Bone marrow (tissue), 2 donors: ENCODE results near the gene TSHZ2.
"Not testable (repeated sequence)": the region's sequence is repeated elsewhere in the genome, so short reads cannot be mapped to it uniquely, and the experiment has no call there.

ENCODE experiments used
- DNase-seq, 2 donors: peaks; one replicate each; lab custom pipeline; 2025; lab: John Stamatoyannopoulos, UW

TSHZ2 gene

GRCh38 chr20:52996130-52996529, 24.0 kb downstream of the TSHZ2 start:
- no peak for DNase-seq

DNA sequence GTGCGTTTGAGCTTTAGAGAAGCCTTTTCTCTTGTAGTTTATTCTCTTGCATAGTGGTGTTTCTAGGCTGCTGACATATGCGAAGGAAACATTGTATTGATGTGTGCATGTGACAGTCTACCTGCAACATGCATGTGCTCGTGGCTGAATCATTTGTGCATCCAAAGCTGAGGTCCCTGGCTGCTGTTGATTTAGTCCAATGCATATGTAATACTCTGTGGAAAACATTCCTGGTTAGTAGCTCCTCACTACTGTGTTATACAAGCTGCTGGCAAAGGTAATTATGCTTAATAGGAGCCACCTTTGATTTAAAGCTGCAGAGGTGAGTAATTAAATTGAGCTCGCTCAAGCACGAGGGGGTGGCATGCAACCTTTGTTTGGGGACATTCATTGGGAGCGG, 24.5 kb downstream of the TSHZ2 start:
- no peak for DNase-seq

- DNase-seq = no peak
Observed at GRCh38 chr20:52998268-52998667, 26.1 kb downstream of the TSHZ2 start.

- no peak for DNase-seq
Observed at GRCh38 chr20:52999040-52999439, 26.9 kb downstream of the TSHZ2 start.

DNA sequence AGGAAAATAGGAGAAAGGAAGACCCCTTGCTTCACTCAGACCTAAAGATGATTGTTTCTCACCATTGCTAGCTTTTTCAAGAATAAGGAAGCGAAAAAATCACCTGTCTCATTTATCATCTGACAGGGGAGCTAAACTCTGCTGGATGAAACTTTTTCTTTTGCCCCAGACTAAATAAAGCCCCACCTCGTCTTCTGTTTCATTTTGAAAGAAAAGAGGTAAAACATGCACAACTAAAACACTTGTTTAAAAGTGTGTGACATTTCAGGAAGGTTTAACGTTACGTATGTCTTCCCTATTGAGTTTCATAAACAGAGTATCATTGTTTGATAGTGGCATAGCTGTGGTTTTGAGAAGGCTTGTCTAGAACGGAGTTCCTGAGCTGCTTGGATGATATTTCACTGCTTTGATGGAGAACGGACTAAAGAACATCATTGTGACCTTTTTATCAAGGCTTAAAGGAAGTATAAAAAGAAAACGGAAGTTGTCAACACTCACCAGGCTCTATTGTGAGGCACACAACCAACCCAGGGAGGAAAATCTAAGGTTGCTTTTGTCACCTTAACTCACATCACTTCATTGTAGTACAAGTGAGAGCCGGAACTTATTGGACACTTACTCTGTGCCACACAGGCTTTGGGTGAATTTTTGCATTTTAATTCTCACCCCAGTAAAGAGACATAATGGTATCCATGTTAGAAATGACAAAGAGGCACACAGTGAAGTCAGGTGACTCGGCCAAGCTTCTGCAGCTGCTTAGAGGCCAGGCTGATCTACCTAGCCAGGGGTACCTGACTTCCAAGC, 29.5 kb downstream of the TSHZ2 start:
- DNase-seq = no peak

DNA sequence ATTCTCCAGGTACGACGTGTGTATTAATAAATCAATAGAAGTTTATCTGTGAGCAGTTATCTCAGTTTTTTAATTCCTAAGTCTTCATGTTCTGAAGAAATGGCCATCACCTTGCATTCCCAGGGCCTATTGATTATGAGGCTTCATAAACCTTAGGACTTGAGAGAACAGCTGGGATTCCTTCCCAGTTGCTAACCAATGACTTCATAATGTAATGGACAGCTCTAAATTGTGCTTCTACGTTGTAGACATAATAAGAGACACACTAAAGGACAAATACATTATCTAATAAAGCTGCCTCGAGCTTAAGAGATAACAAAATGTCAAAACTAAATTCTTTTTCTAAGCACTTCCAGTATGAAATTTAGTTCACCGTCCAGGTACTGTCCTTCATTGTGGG, 30.6 kb downstream of the TSHZ2 start:
- no peak for DNase-seq

DNA sequence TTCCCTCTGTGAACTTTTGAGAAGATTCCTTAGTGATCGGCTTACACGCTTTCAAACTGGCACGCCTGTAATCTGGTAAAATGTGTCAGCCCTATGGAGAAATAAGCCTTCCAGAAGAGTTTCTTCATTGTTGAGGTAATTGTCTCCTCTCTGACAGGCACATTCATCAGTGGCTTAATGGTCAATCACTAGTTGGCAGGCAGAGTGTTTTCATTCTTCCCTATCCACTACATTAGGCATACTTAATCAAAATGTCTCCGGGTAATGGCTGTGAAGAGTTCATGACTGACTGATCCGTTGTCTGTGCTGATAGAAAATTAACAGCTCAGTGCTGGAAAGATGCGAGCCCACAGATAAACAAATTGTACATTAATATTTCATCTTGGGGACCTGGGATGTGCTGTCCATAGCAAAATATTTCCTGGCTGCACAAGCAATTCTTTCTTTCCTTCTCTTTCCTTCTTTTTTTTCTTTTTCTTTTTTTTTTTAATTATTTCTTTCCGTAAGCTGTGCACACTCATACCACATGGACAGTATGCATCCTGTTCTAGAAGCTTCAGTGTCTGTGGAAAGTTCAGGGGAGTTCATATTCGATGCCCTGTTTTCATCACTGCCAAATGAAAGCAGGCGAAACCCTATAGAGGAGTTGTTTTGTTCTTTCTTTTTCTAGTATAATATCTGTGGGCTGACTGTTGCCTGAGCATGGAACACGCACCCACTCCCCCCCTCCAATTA, 31.4 kb downstream of the TSHZ2 start:
- DNase-seq = no peak

DNA sequence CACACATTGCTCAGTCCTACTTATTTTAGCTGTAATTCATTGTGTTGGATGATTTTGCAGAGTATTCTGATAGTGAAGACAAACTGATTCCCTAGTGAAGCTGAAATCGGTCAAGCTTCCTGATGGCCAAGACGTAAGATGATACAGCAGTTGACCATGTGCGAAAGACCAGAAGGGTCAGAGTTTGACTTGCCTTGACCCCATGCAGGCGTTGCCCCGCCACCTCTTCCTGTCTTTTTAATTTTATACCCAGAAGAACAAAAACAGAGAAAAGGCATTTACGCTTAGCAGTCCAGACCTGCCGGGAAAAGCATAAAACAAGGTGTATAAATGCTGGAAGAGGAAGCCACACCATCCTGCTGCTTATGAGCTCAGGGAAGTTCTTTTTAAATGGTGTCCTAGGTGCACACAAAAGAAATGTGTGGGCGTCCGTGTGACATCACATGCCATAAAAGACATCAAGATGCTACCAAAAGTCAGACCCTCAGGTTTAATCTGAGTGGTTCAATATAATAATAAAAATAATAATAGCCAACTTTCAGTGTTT, 32.2 kb downstream of the TSHZ2 start:
- no peak for DNase-seq

DNA sequence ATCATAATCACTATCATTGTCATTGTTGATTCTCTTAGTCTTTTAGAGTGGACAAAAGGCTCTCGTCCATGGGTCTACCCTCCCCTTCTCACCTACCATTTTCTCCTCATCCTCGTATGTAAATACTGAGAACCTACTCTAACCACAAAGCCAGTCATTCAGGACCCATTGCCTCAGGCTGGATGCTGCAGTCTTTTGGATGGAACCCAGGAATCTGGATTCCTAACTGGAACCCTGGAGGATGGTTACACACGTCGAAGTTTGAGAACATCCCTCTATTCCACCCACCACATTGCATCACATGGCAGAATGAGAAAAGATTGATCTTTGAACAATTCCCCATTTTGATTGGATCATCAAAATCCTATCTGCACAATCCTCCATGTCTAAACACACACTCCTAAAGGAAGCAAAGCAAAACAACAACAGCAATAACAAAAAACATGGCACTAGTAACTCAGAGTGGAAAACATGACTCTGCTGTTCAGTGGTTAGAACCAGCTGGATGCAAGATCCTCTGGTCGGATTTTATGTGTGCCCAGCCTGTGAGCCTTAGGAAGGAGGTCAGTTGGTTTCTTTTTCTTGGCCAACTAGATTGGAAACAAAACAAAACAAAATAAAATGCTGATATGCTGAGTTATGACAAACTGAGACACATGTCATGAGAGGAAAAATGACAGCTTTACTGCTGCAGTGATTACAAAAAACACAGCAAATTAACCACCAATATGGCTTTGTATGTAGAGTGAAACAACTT, 38.0 kb downstream of the TSHZ2 start:
- no peak for DNase-seq

DNA sequence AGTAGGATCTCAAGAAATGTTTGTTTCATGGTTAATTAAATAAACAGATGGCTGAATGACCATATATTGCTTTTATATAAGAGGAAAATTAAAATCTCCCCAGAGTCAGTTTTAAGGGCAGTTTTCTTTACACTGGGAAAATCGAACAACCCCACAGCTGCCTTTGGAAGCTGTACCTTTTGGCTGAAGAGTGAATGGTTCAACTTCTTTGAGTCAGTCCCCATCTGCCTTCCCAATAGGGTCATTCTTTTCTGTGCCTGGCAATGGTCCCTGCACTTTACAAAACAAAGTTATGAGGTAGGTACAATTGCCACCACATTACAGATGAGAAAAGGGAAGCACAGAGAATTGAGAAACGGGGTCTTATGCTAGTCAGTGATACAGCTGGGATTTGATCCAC, 39.5 kb downstream of the TSHZ2 start:
- DNase-seq = no peak

- no peak for DNase-seq
Observed at GRCh38 chr20:53013183-53013582, 41.0 kb downstream of the TSHZ2 start.

DNA sequence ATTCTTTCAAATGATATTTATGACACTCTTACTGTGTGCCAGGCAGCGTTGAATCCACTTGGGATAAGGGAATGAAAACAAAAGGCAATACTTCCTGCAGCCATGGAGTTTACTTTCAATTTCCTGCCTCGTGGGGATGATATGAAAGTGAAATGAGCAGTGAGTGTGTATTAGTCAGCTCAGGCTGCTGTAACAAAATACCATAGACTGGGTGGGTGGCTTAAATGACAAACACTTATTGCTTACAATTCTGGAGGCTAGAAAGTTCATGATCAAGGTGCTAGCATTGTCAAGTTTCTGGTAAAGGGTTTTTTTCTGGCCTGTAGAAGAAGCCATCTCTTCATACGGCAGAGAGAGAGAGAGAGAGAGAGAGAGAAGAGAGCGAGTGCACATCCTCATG, 41.7 kb downstream of the TSHZ2 start:
- DNase-seq = no peak

DNA sequence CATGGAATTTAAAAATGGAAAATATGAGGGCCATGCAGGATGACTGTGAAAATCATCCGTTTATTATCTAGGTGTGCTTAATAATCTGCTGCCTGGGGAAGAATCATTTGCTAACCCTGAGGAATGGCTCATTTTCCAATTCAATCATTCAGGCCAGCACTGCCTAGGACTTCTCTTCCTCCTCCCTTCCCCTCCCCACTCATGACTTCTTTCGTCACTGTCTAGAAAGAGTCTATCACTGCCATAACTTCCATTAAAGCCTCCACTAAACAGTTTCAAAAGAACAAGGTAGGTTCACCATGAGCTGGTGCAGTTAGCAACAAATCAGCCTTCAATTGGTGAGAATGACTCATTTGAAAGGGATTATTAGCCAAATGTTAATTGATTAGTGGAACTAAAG, 43.9 kb downstream of the TSHZ2 start:
- DNase-seq = no peak

DNA sequence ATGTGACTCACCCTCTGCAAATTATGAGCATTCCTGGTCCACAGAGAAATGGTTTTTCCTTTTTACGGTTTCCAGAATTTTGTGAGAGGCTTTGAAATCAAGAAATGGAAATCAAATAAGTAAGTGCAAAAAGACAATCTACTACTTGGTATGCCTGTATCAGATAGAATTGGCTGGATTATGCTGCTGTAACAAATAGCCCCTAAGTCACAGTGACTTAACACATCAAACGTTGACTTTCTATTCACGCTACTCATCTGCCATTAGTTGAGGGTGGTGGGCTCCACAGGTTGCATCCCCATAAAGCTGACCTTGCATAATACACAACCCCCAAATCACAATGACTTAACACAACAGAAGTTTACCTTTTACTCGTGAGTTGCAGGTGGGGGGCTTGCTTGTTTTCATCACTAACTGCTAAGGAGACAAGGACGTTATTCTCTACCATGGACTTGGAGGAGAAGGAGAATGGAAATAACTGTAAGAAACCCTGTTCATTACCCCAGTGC, 44.4 kb downstream of the TSHZ2 start:
- no peak for DNase-seq

DNA sequence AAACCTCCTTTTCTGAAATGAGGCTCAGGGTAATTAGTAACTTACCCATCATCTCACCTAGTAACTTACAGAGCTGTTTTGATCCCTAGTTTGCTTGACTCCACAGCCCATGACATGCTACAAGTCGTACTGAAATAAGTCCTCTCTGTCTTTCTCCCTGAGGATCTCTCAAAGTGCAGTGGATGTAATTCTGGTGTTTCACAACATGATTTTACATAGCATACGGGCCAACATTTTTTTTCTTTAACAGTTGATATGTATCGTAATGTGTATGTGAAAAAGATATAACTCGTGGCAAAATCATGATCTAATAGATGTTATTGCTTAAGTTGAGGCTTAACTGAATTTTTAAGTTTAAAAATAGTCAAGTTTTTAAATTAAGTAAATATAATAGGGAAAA, 45.0 kb downstream of the TSHZ2 start:
- DNase-seq = no peak

GRCh38 chr20:53019464-53019863, 47.3 kb downstream of the TSHZ2 start:
- no peak for DNase-seq

DNA sequence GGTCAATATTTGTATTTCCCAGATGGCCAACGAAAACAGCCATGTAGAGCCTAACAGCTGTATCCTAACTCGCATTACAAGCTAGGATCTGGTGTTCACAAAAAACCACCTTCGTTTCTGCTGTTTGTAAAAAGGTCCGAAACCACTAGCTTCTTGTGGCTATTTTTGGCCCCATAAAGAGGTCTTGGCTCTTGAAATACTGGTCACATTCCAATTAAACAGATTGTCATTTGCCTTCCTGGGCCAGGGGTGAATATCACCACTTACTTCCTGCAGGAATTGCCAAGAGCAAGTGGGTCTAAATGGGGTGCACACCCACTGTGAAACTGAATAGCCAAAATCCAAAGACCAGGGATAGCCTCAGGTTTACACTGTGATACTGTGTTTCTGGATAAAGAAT, 48.2 kb downstream of the TSHZ2 start:
- no peak for DNase-seq

DNA sequence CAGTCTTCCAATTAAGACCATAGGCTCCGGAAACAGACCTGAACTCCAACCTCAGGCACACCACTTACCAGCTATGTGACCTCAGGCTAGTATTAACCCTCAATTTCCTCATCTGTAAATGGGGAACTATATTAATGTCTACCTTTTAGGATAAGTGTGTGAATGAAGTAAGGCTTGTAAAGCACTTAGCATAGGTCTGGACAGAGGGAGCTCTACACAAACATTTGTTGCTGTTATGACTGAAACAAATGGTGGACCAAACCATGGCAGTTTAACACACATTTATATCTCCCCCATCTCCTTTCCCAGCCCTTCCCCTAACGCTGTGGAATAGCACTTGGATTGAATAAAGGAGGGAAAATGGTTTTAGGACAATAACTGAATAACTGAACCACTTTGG, 48.7 kb downstream of the TSHZ2 start:
- no peak for DNase-seq

DNA sequence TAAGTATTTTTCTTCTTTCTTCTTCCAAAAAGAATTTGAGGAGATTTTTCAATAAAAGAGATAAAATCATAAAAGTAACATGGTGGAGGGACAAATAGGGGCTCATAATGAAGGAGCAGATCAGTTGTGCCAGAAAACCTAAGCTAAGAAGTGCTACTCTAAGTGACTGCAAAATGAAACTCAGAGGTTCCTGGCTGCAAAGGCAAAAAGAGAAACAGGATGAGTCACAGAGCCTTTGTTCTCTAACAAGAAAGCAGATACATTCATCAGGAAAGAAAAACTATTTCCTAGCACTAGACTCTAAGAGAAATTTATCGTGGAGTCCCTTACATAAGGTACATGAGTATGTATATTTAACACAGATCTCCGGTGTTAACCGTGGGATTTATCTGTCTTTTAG, 49.8 kb downstream of the TSHZ2 start:
- no peak for DNase-seq

DNA sequence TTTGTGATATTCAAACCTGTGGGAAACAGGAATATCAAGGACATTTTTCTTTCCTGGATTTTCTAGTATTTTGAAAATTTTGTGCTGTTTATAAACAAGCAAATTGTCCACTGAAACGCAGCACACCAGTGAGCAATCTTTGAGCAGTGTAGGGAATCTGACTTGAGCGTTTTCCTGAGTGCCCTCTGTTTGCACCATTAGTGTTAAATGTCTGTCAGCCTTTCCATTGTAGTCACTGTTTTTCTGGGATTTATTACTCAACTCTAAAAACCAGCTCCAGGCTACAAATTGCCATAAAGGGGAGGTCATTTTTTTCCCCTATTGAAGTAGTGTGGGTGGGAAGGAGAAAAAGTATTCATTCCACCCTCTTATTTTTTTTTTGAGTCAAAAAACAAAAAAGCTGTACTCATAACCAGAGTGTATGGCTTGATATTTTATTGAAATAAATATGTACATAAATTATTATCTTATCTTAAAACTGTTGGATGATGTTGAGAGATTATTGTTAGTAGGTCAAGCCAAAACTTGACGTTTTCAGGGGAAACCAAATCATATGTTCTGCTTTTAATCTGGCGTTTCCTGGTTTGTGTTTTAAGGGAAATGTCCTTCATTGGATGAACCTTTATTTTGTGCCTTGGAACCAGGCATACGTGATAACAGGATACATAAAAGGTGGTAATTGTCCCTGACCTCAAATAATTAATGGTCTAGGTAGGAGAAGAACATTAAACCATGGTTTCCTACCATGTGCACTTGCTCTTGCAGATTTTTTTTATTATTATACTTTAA, 51.8 kb downstream of the TSHZ2 start:
- no peak for DNase-seq

- not testable (repeated sequence) for DNase-seq
Observed at GRCh38 chr20:53024653-53025052, 52.5 kb downstream of the TSHZ2 start.

DNA sequence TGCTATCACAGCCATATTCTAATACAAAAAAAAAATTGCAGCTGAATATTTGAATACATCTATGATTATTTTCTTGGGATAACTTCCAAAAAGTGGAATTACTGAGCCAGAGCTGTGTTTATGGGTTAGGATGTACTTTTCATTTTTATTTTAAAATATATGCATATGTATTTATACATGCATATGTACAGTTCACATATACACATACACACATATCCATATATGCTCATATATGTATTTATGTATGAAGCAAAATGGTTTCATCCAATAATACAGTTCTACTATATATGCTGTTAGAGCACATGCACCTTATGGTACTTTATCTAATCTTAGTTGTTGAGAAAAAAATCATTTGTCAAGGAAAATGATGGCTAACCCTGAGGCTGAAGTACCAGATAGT, 54.9 kb downstream of the TSHZ2 start:
- no peak for DNase-seq
